DMS114 treated with DMSO at 0.1 percent for 48 hours (cell line): ENCODE measurements around the gene LARGE2.

Experiments
- DNase-seq: peaks from one replicate; lab custom pipeline; 2025; ENCODE audit not compliant: unreplicated experiment; lab: John Stamatoyannopoulos, UW

LARGE2 gene

DNA sequence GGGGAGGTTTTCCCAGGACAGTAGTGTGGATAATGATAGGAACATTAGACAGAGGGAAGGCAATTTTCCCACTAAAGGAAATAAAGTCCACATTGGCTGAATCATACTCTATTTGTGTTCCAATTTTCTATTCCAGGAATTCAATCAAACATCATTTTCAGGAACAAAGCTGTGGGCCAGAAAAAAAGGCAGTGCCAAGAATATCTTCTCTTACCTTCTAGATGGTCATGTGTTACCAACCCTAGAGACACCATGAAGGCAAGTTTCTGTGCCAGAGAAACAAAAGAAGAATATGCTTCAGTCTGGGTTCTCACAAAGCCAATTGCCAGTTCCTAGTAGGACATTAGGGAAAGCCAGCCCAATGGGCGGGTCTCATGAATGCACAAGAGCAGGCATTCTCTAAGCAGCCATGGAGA is 27.5 kb downstream of the LARGE2 start:
- DNase-seq = no peak

DNA sequence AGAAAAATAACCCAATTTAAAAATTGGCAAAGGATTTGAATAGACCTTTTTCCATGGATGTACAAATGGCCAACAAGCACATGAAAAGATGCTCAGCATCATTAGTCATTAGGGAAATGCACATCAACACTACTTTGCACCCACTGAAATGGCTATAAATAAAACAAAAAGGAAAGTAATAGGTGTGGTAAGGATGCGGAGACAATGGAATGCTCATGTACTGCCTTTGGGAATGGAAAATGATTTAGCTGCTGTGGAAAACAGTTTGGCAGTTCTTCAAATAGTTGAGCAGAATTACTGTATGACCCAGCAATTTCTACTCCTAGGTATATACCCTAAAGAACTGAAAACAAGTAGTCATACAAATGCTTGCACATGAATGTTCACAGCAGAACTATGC is 37.4 kb downstream of the LARGE2 start:
- no peak for DNase-seq

DNA sequence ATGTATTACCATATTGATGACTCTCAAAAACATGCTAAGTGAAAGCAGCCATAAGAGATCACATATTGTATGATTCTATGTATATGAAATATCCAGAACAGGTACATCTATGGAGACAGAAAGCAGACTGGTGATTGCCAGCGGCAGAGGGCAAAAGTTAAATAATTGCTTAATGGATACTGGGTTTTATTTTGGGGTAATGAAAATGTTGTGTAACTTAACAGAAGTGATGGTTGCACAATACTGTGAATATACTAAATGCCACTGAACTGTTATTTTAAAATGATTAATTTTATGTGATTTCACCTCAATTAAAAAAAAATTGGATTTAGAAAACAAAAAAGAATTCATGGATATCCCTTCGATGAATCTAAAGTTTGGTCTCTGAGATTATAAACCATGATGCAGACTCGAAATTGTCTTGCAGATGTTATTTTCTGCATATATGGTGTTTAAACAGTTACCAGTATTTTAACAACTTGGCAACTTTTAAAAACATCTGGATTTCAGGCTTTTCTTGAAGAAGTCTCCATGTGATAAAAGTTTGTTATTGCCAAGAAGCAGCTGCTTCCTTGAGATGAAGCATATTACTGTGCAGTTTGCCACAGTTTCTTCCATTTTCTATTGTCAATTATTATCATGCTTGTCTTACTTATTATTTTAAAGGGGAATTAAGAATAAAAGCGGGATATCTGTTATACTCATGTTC is 38.1 kb downstream of the LARGE2 start:
- DNase-seq = no peak

DNA sequence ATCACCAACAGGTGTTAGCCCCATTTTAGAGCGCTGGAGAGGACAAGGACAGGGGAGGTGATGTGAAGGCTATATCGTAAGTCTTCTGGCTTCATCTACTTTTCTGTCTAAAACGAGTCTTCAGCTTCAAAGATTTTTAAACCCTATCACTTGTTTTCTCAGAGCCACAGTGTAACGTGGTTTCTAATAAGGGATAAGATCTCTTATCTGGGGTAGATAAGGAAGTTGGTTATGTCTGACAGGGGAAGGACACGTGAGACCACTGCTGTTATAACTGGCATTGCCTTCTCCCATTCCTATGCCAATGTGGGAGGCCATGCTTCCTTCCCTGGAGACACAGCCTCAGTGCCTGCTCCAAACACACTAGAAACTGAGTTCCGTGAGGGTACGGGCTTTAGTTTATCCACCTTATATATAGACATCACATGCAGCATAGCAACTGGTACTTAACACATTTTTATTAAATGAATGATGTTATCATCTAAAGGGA is 39.3 kb downstream of the LARGE2 start:
- no peak for DNase-seq

DNA sequence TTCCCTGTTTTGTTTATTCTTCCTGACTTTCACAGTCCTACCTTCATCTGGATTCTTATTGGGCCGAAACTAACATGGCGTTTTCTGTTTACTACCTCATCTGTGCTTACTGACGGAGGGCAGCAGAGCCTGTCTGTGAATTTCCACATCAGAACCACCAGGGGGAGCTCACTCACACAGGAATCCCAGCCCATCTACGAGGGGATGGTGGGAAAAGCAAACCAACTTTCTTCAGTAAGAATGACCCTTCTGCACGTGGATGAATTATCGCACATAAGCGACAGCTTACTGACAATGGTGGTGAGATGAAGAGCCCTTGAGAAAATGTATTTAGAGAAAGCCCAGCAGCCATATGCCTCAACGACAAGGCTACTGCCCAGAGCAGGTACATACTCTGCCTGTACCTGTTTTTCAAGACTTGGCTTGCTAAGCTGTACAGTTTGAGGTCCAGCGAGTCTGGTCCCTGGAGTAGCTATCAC is 42.5 kb downstream of the LARGE2 start:
- DNase-seq = peak; percentile 82

DNA sequence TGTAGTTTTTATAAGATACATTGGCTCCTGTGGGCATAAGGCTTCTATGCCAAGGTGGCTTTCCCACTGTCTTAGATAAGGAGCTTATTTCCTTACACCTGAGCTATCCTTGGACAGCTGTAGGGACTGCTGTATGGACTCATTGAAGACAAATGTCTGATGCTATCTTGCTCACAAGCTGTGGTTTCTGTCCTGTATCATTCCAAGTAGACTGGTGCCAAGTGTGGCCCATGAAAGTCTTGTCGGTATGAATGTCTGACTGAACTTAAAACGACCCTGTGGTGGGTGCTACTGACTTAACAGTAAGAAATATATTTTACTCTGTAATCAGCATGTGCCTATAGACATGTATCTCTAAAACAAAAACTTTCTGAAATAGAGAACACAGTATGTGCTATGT is 45.0 kb downstream of the LARGE2 start:
- no peak for DNase-seq

DNA sequence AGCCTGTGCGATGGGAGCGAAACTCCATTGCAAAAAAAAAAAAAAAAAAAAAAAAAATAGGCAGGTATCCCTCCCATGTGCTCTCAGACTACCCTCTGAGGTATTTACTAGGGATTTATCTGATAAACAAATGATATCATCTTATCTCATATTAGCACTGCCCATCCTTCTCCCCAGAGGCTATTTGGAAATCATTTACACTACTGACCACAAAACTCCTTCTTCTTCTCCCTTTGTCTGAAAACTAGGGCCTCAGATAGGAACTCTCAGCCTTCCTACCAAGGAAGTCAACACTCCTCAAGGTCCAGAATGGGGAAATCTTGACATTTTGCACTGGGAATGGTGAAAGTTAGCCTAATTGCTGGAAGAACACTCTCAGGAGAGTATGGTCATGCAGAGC is 46.4 kb downstream of the LARGE2 start:
- DNase-seq = no peak

DNA sequence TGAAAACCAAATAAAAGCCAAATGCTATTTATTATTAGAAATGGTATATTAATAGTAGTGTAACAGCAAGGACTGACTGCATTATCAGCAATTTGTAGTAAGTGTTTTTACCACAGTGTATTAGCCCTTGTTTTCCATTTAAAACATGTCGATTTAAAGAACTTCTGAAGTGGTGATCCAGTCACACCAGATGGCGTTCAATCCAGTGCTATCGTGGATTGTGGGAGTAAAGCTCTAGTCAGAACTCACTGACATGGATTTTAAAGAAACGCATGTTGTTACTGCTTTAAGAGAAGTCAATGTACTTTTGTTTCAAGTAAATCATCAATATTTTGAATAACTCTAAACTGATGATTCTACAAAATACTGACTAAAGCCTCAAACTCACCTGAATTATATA is 51.1 kb downstream of the LARGE2 start:
- no peak for DNase-seq

DNA sequence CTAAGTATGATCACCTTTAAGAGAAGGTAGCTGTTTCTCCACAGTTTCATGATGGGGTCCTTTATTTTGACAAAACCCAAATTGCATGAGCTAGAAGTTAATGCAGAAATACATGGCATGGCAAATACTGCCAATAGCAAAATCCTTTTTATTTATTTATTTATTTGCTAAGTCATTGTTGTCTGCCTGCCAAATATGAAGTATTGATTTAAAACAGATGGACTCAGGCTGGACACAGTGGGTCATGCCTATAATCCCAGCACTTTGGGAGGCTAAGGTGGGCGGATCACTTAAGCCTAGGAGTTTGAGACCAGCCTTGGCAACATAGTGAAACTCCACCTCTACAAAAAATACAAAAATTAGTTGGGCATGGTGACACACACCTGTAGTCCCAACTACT is 52.4 kb downstream of the LARGE2 start:
- DNase-seq = no peak
